IPS DF 6.9 (cell line): Measurements from ENCODE around the gene ARL14EP.

Experiments
- DNase-seq: peaks from one replicate; pipeline ENCODE4 v3.0.0-alpha.2; 2013; ENCODE audit warnings: low read depth, low spot score
- H3K27ac ChIP-seq: one replicate; pipeline ENCODE4 v1.5.1; 2013; ENCODE audit warnings: low read length, control low read depth
- H3K27me3 ChIP-seq: 2 replicates; pipeline ENCODE4 v1.6.1; 2013; ENCODE audit warnings: mild to moderate bottlenecking, low read length; ENCODE audit not compliant: control insufficient read depth, insufficient read depth
- H3K36me3 ChIP-seq: 2 replicates; pipeline ENCODE4 v1.6.1; 2013; ENCODE audit warnings: low read length; ENCODE audit not compliant: control insufficient read depth, insufficient read depth
- H3K4me1 ChIP-seq: 2 replicates; pipeline ENCODE4 v1.6.1; 2013; ENCODE audit warnings: low read length; ENCODE audit not compliant: control insufficient read depth, insufficient read depth
- H3K4me3 ChIP-seq: 2 replicates; pipeline ENCODE4 v1.5.1; 2013; ENCODE audit warnings: mild to moderate bottlenecking, low read length
- H3K9me3 ChIP-seq: 2 replicates; pipeline ENCODE4 v1.6.1; 2013; ENCODE audit warnings: low read length, inconsistent platforms; ENCODE audit not compliant: control insufficient read depth, insufficient read depth
- WGBS: extraction: QIAGEN DNeasy Blood & Tissue Kit; methylation state at CpG from one replicate; pipeline ENCODE4 v1.1.7; 2013; ENCODE audit warnings: mixed read lengths, missing lambda C conversion rate; ENCODE audit not compliant: insufficient read length, insufficient coverage; 5-methylcytosine and 5-hydroxymethylcytosine counted together

The ARL14EP gene

GRCh38 chr11:30326906-30327305, 4.0 kb downstream of the ARL14EP start:
- WGBS = no CpG with 5 or more reads among the region's 2 CpGs
- no peaks in the 10 kb centered on the region for H3K4me1 ChIP-seq

GRCh38 chr11:30328681-30329080, 5.8 kb downstream of the ARL14EP start:
- no peak for DNase-seq
- Histone ChIP-seq H3K4me3 (no peak overlapping the region), H3K9me3 (no peaks in the 10 kb centered on the region), H3K27ac (no peak overlapping the region), H3K27me3 (no peaks in the 10 kb centered on the region), H3K36me3 (no peaks in the 10 kb centered on the region), H3K4me1 (no peaks in the 10 kb centered on the region)

More at GRCh38 chr11:30326906-30327305, 4.0 kb downstream of the ARL14EP start:
- Histone ChIP-seq H3K9me3 (no peaks in the 10 kb centered on the region), H3K36me3 (no peaks in the 10 kb centered on the region), H3K4me3 (no peak overlapping the region), H3K27me3 (no peaks in the 10 kb centered on the region), H3K27ac (no peak overlapping the region)
- DNase-seq = no peak

- no peaks in the 10 kb centered on the region for H3K27me3 ChIP-seq
- H3K4me3 ChIP-seq = no peak overlapping the region
- WGBS = no CpG with 5 or more reads among the region's 4 CpGs
- H3K9me3 ChIP-seq = no peaks in the 10 kb centered on the region
- no peaks in the 10 kb centered on the region for H3K4me1 ChIP-seq
- no peaks in the 10 kb centered on the region for H3K36me3 ChIP-seq
- H3K27ac ChIP-seq = no peak overlapping the region
- no peak for DNase-seq
These were observed 6.4 kb downstream of the ARL14EP start for GRCh38 chr11:30329150-30329940.

- DNase-seq = no peak
These were observed 10.5 kb downstream of the ARL14EP start for GRCh38 chr11:30333405-30333804.

GRCh38 chr11:30342736-30343166, 19.8 kb downstream of the ARL14EP start:
- DNase-seq = no peak
- no peaks in the 10 kb centered on the region for H3K9me3 ChIP-seq
- H3K4me1 ChIP-seq = no peaks in the 10 kb centered on the region
- no peak overlapping the region for H3K4me3 ChIP-seq
- no peaks in the 10 kb centered on the region for H3K27me3 ChIP-seq
- no peak overlapping the region for H3K27ac ChIP-seq
- no CpG with 5 or more reads among the region's 1 CpG for WGBS
- no peaks in the 10 kb centered on the region for H3K36me3 ChIP-seq

More at GRCh38 chr11:30333405-30333804, 10.5 kb downstream of the ARL14EP start:
- Histone ChIP-seq H3K4me1 (no peaks in the 10 kb centered on the region), H3K4me3 (no peak overlapping the region), H3K27ac (no peak overlapping the region), H3K27me3 (no peaks in the 10 kb centered on the region), H3K36me3 (peaks cover 2% of the 10 kb centered on the region; the same call in 1 of the 2 replicates), H3K9me3 (no peaks in the 10 kb centered on the region)
- WGBS = no CpG with 5 or more reads among the region's 3 CpGs

- H3K36me3 ChIP-seq = no peaks in the 10 kb centered on the region
- no peak overlapping the region for H3K4me3 ChIP-seq
- H3K27me3 ChIP-seq = no peaks in the 10 kb centered on the region
- H3K4me1 ChIP-seq = no peaks in the 10 kb centered on the region
- H3K9me3 ChIP-seq = no peaks in the 10 kb centered on the region
- no peak for DNase-seq
- H3K27ac ChIP-seq = no peak overlapping the region
These were observed 21.2 kb downstream of the ARL14EP start for GRCh38 chr11:30344085-30344484.

GRCh38 chr11:30345644-30346043, 22.7 kb downstream of the ARL14EP start:
- H3K27me3 ChIP-seq = no peaks in the 10 kb centered on the region
- DNase-seq = no peak
- H3K27ac ChIP-seq = no peak overlapping the region
- no peaks in the 10 kb centered on the region for H3K4me1 ChIP-seq
- H3K9me3 ChIP-seq = no peaks in the 10 kb centered on the region
- no CpG with 5 or more reads among the region's 4 CpGs for WGBS
- no peak overlapping the region for H3K4me3 ChIP-seq
- H3K36me3 ChIP-seq = no peaks in the 10 kb centered on the region

GRCh38 chr11:30346068-30346688, 23.3 kb downstream of the ARL14EP start:
- no peak overlapping the region for H3K27ac ChIP-seq
- DNase-seq = no peak

DNA sequence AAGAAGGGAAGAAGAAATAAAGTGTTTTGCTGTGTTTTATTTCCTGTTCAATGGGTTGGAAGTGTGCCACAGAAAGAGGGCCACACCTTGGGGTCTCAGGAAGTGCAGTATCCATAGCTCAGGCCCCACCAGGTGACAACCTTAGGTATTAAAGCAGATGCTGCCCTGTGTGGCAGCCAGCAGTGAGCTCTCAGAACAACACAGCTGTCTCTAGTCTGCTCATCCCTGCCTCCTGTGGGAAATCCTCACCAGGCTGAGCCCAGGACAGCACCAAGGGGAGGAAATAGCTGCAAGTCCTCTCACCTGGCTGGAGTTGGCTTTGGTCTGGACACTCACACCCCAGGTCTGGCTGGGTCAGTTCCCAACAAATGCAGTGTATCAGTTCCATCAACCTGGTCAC, 25.1 kb downstream of the ARL14EP start:
- no peak overlapping the region for H3K4me3 ChIP-seq
- H3K36me3 ChIP-seq = no peaks in the 10 kb centered on the region
- no peaks in the 10 kb centered on the region for H3K9me3 ChIP-seq
- no peak for DNase-seq
- H3K4me1 ChIP-seq = no peaks in the 10 kb centered on the region; the same call in 1 of the 2 replicates
- H3K27ac ChIP-seq = no peak overlapping the region
- no peaks in the 10 kb centered on the region for H3K27me3 ChIP-seq

More at GRCh38 chr11:30346068-30346688, 23.3 kb downstream of the ARL14EP start:
- no peak overlapping the region for H3K4me3 ChIP-seq
- H3K27me3 ChIP-seq = no peaks in the 10 kb centered on the region
- no peaks in the 10 kb centered on the region for H3K36me3 ChIP-seq
- H3K4me1 ChIP-seq = no peaks in the 10 kb centered on the region
- no peaks in the 10 kb centered on the region for H3K9me3 ChIP-seq
- WGBS = no CpG with 5 or more reads among the region's 5 CpGs

GRCh38 chr11:30349885-30350284, 27.0 kb downstream of the ARL14EP start:
- H3K4me3 ChIP-seq = no peak overlapping the region
- no peak overlapping the region for H3K27ac ChIP-seq
- no peak for DNase-seq
- no peaks in the 10 kb centered on the region; the same call in 1 of the 2 replicates for H3K9me3 ChIP-seq
- no CpG with 5 or more reads among the region's 3 CpGs for WGBS
- no peaks in the 10 kb centered on the region for H3K27me3 ChIP-seq
- no peaks in the 10 kb centered on the region; the same call in 1 of the 2 replicates for H3K4me1 ChIP-seq
- H3K36me3 ChIP-seq = no peaks in the 10 kb centered on the region
